HepG2 (cell line): ENCODE data around the gene ANKRD65. TPM values are rescaled to one million over a fixed set of nuclear protein-coding genes. Genes with fewer than 3 reads are reported as not detected.

Source experiments
- AHR ChIP-seq: IDR thresholded peaks from 2 replicates; pipeline ENCODE4 v1.6.1; 2018; ENCODE audit warnings: missing genetic modification reagents, missing compliant biosample characterization
- ARNTL ChIP-seq: sonication (generic); formaldehyde crosslinking; IDR thresholded peaks from 2 replicates; pipeline ENCODE4 v1.4.0; 2020; ENCODE audit warnings: mild to moderate bottlenecking, missing genetic modification reagents
- CBX1 ChIP-seq: IDR thresholded peaks from one replicate; pipeline ENCODE4 v1.6.1; 2016; ENCODE audit warnings: antibody characterized with exemption, low read depth
- FLYWCH1 ChIP-seq: sonication (generic); formaldehyde crosslinking; IDR thresholded peaks from 2 replicates; pipeline ENCODE4 v1.8.1; 2023; ENCODE audit warnings: mild to moderate bottlenecking, missing genetic modification reagents
- HOXD1 ChIP-seq: sonication (generic); formaldehyde crosslinking; IDR thresholded peaks from 2 replicates; pipeline ENCODE4 v1.5.0; 2020; ENCODE audit warnings: missing genetic modification reagents
- MAFK ChIP-seq, 2 experiments: IDR thresholded peaks in 1 of 2; conservative IDR thresholded peaks in 1 of 2; 2 replicates each; pipeline ENCODE4 v1.6.1; 2011; ENCODE audit warnings: improper control_type of control experiment in 2 of 2, low read length in 2 of 2
- MED8 ChIP-seq: sonication (generic); formaldehyde crosslinking; IDR thresholded peaks from 2 replicates; pipeline ENCODE4 v1.8.1; 2023; ENCODE audit warnings: mild to moderate bottlenecking, missing genetic modification reagents; ENCODE audit not compliant: insufficient replicate concordance
- NCOA1 ChIP-seq: sonication (generic); formaldehyde crosslinking; IDR thresholded peaks from 2 replicates; pipeline ENCODE4 v1.9.0; 2021; ENCODE audit warnings: missing genetic modification reagents
- NCOA2 ChIP-seq: sonication (generic); formaldehyde crosslinking; IDR thresholded peaks from 2 replicates; pipeline ENCODE4 v1.8.0; 2022; ENCODE audit warnings: inconsistent platforms
- NCOA5 ChIP-seq: sonication (generic); formaldehyde crosslinking; IDR thresholded peaks from 2 replicates; pipeline ENCODE4 v1.4.0; 2020; ENCODE audit warnings: missing genetic modification reagents
- NR2C2 ChIP-seq: sonication (generic); formaldehyde crosslinking; IDR thresholded peaks from 2 replicates; pipeline ENCODE4 v1.4.0; 2020; ENCODE audit warnings: missing genetic modification reagents, mild to moderate bottlenecking, moderate library complexity, borderline replicate concordance
- REXO4 ChIP-seq: sonication (generic); formaldehyde crosslinking; IDR thresholded peaks from 2 replicates; pipeline ENCODE4 v1.8.0; 2022; ENCODE audit warnings: missing genetic modification reagents, mild to moderate bottlenecking, borderline replicate concordance
- SALL2 ChIP-seq: sonication (generic); formaldehyde crosslinking; IDR thresholded peaks from 2 replicates; pipeline ENCODE4 v1.8.1; 2023; ENCODE audit warnings: mild to moderate bottlenecking, missing genetic modification reagents, inconsistent platforms
- SMC3 ChIP-seq: IDR thresholded peaks from 2 replicates; pipeline ENCODE4 v1.6.1; 2011; ENCODE audit warnings: low read length, improper control_type of control experiment
- SUZ12 ChIP-seq: fragments of 150-350 bp; IDR thresholded peaks from 2 replicates; pipeline ENCODE4 v1.6.1; 2014; ENCODE audit warnings: low read depth, low read length
- ZBTB42 ChIP-seq: sonication (generic); formaldehyde crosslinking; IDR thresholded peaks from 2 replicates; pipeline ENCODE4 v1.5.0; 2020; ENCODE audit warnings: mild to moderate bottlenecking, missing genetic modification reagents
- ZNF264 ChIP-seq: sonication (generic); formaldehyde crosslinking; IDR thresholded peaks from 2 replicates; pipeline ENCODE4 v1.4.0; 2020; ENCODE audit warnings: missing genetic modification reagents
- ZNF589 ChIP-seq: sonication (generic); formaldehyde crosslinking; conservative IDR thresholded peaks from 2 replicates; pipeline ENCODE4 v1.8.0; 2022; ENCODE audit warnings: mild to moderate bottlenecking, moderate library complexity, missing genetic modification reagents
- ZNF7 ChIP-seq: IDR thresholded peaks from 2 replicates; pipeline ENCODE4 v1.6.1; 2016; ENCODE audit warnings: missing biosample characterization, missing genetic modification reagents
- ZNF746 ChIP-seq: sonication (generic); formaldehyde crosslinking; IDR thresholded peaks from 2 replicates; pipeline ENCODE4 v1.8.0; 2022; ENCODE audit warnings: mild to moderate bottlenecking, missing genetic modification reagents
- ZNF768 ChIP-seq: sonication (generic); formaldehyde crosslinking; IDR thresholded peaks from 2 replicates; pipeline ENCODE4 v1.4.0; 2020; ENCODE audit warnings: missing genetic modification reagents
- ZNF878 ChIP-seq: sonication (generic); formaldehyde crosslinking; IDR thresholded peaks from 2 replicates; pipeline ENCODE4 v1.8.1; 2023; ENCODE audit warnings: mild to moderate bottlenecking, missing genetic modification reagents, moderate library complexity
- polyA plus RNA-seq, 8 experiments: library from polyadenylated mRNA; depleted of rRNA in 3 of 8; stranded (reverse) in 7 of 8; unstranded in 1 of 8; fragments of >200 nt; fragmentation: Illumina TruSeq in 4 of 8; extraction: Trizol in 4 of 8; gene quantifications; 2 replicates each; pipeline versions ENCODE4 v1.2.1 to v1.2.3, GENCODE V29; 2011 to 2016; ENCODE audit warnings: low read depth in 4 of 8, missing spikeins in 1 of 8, mixed read lengths in 1 of 8; ENCODE audit not compliant: insufficient read depth in 1 of 8
- total RNA-seq, 5 experiments: library from RNA; depleted of rRNA; stranded (reverse); fragments of >200 nt; fragmentation: Illumina TruSeq; extraction: Trizol; gene quantifications; 2 replicates each; pipeline ENCODE4 v1.2.3, GENCODE V29; 2016; ENCODE audit warnings: low read depth in 1 of 5
- TF ChIP-seq, protein P1 (sequence below): fragments of 450-650 bp; IDR thresholded peaks from 2 replicates; pipeline ENCODE4 v1.6.1; 2017
- TF ChIP-seq, protein P2 (sequence below): sonication (generic); formaldehyde crosslinking; IDR thresholded peaks from 2 replicates; pipeline ENCODE4 v1.5.1; 2020; ENCODE audit warnings: mild to moderate bottlenecking, missing genetic modification reagents
- TF ChIP-seq, protein P3 (sequence below): sonication (generic); formaldehyde crosslinking; IDR thresholded peaks from 2 replicates; pipeline ENCODE4 v1.4.0; 2020; ENCODE audit warnings: missing genetic modification reagents

The ANKRD65 gene
- total and polyA plus RNA-seq, 2 of the 13 experiments (the other 11 are each of a cell fraction or from before 2014, with no cell fraction given), result 12.1 to 30.1 TPM

DNA sequence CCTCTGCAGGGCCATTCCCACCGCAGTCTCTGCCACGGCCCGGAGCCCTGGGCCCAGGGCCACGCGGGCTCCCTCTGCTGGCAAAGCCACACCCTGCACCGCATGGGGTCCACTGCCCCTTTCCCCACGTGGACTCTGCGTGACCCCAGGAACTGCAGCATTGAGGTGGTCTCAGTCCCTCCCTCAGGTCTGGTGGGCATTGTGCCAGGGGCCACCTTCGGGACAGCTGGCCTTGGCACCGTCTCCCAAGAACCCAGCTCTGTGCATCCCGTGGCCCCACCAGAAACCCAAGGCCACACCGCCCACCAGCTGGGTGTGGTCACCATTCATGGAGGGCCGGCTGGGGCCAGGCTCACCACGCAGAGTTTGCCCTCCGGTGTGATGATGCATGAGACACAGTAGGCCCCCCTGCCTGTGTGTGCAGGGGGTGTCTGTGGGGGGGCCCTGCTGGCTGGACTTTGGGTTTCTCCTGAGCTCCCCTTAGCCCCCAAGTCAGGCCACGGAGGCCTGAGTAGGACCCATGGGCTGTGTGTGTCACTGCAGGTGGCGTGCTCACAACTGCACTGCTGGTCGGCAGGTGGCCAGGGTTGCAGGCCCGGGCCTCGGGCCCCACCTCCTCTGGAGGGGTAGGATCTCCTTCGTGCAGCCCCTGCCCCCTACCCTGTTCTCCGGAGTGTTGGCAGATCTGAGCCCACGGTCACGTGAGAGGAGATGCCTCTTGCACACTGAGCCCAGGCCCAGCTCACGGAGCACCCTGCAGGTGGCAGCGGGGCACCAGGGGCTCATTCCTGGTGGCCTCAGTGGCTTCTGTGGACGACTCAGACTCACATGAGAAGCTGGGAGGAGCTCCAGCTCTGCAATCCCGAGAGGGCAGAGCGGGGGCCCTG lies 20.2 kb upstream of the ANKRD65 start (continued):
- TF ChIP-seq ZNF589 (CRISPR knock-in tag), result no peak
- TF ChIP-seq FLYWCH1 (CRISPR knock-in tag), result no peak
- TF ChIP-seq, protein P1, sequence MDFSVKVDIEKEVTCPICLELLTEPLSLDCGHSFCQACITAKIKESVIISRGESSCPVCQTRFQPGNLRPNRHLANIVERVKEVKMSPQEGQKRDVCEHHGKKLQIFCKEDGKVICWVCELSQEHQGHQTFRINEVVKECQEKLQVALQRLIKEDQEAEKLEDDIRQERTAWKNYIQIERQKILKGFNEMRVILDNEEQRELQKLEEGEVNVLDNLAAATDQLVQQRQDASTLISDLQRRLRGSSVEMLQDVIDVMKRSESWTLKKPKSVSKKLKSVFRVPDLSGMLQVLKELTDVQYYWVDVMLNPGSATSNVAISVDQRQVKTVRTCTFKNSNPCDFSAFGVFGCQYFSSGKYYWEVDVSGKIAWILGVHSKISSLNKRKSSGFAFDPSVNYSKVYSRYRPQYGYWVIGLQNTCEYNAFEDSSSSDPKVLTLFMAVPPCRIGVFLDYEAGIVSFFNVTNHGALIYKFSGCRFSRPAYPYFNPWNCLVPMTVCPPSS, result no peak
- TF ChIP-seq, protein P2, sequence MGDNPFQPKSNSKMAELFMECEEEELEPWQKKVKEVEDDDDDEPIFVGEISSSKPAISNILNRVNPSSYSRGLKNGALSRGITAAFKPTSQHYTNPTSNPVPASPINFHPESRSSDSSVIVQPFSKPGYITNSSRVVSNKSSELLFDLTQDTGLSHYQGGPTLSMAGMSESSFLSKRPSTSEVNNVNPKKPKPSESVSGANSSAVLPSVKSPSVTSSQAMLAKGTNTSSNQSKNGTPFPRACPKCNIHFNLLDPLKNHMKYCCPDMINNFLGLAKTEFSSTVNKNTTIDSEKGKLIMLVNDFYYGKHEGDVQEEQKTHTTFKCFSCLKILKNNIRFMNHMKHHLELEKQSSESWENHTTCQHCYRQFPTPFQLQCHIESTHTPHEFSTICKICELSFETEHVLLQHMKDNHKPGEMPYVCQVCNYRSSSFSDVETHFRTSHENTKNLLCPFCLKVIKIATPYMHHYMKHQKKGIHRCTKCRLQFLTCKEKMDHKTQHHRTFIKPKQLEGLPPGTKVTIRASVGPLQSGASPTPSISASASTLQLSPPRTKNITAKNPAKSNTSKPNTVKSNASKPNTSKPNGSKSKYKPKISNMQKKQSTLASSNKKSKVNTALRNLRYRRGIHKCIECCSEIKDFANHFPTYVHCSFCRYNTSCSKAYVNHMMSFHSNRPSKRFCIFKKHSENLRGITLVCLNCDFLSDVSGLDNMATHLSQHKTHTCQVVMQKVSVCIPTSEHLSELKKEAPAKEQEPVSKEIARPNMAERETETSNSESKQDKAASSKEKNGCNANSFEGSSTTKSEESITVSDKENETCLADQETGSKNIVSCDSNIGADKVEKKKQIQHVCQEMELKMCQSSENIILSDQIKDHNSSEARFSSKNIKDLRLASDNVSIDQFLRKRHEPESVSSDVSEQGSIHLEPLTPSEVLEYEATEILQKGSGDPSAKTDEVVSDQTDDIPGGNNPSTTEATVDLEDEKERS (CRISPR knock-in tag), result no peak
- TF ChIP-seq HOXD1, result no peak
- peak; percentile 59; the same call in 1 of the 2 replicates for TF ChIP-seq ARNTL (CRISPR knock-in tag)
- TF ChIP-seq NCOA1 (CRISPR knock-in tag), result peak; percentile 42; the same call in 1 of the 2 replicates
- TF ChIP-seq MAFK (conservative IDR thresholded peaks at IDR 0.05 in 1 of 2, IDR thresholded peaks at IDR 0.05 in 1 of 2; ENCODE audit: low read length in 2 of 2), result no peak
- TF ChIP-seq, protein P3, sequence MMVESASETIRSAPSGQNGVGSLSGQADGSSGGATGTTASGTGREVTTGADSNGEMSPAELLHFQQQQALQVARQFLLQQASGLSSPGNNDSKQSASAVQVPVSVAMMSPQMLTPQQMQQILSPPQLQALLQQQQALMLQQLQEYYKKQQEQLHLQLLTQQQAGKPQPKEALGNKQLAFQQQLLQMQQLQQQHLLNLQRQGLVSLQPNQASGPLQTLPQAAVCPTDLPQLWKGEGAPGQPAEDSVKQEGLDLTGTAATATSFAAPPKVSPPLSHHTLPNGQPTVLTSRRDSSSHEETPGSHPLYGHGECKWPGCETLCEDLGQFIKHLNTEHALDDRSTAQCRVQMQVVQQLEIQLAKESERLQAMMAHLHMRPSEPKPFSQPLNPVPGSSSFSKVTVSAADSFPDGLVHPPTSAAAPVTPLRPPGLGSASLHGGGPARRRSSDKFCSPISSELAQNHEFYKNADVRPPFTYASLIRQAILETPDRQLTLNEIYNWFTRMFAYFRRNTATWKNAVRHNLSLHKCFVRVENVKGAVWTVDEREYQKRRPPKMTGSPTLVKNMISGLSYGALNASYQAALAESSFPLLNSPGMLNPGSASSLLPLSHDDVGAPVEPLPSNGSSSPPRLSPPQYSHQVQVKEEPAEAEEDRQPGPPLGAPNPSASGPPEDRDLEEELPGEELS (CRISPR knock-in tag), result no peak
- TF ChIP-seq ZNF746 (CRISPR knock-in tag), result no peak
- TF ChIP-seq NCOA2 (CRISPR knock-in tag), result no peak; the same call in 1 of the 2 replicates
- TF ChIP-seq MED8 (CRISPR knock-in tag), result no peak
- peak; percentile 79; the same call in 1 of the 2 replicates for TF ChIP-seq SALL2
- no peak for TF ChIP-seq SUZ12
- TF ChIP-seq CBX1, result no peak
- no peak for TF ChIP-seq ZNF7 (CRISPR knock-in tag)
- peak; percentile 26; the same call in 1 of the 2 replicates for TF ChIP-seq ZNF768 (CRISPR knock-in tag)
- no peak for TF ChIP-seq ZNF878
- TF ChIP-seq ZBTB42 (CRISPR knock-in tag), result no peak
- peak; percentile 34; the same call in 1 of the 2 replicates for TF ChIP-seq SMC3
- TF ChIP-seq NR2C2 (CRISPR knock-in tag), result peak; percentile 74
- TF ChIP-seq REXO4 (CRISPR knock-in tag), result no peak
- no peak for TF ChIP-seq ZNF264
- TF ChIP-seq NCOA5, result no peak
- peak; percentile 59; the same call in 1 of the 2 replicates for TF ChIP-seq AHR (CRISPR knock-in tag)
